Measurements from ENCODE around the gene UXS1.
"Not testable (repeated sequence)": the region's sequence is repeated elsewhere in the genome, so short reads cannot be mapped to it uniquely, and the experiment has no call there.

Gene UXS1

DNA sequence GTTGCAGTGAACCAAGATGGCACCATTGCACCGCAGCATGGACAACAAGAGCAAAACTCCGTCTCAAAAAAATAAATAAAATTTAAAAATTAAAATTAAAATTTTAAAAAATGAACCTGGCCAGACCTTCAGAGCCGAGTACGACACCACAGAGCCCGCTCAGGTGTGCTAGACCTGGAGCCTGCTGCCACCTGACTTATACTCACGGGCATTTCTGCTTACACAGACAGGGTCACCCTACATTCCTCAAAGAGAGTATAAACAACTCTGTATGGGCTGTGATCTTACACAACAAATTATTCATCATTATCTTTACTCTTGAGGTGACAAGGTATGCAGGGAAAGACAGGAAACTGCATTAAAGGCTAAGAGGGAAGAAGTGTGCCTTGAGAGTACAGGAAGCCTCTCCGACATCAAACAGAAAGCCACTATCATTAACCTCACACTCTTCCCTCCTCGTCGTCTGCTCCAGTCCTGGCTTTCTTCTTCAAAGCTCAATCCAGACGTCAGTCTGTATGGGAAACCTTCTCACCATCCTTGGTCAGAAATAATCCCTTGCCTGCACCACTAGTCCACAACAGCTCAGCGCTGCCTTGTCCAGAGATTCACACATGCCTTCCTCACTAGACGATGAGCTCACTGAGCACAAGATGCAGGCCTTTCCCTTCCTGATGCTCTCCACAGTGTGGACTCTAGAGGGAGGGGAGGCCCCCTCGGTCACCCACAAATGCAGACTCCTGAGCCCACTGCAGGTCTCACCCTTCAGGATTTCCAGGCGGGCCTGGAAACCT lies 56.2 kb downstream of the UXS1 start:
- Histone ChIP-seq H3K4me1 (ENCODE audit: control insufficient read depth, insufficient read depth, low read length) (peaks cover 10% of the 10 kb centered on the region), H3K27me3 (ENCODE audit: control insufficient read depth, insufficient read depth, low read length) (no peaks in the 10 kb centered on the region), H3K9ac (ENCODE audit: low read length) (no peak overlapping the region), H3K4me3 (ENCODE audit: low read length) (peak overlapping the region; percentile 33), H3K27ac (ENCODE audit: low read depth, low read length) (peak overlapping the region; percentile 79), H3K36me3 (ENCODE audit: control insufficient read depth, insufficient read depth, low read length) (no peaks in the 10 kb centered on the region)

GRCh38 chr2:106131192-106131591 lies 62.9 kb downstream of the UXS1 start:
- not testable (repeated sequence) for H3K4me1 ChIP-seq (ENCODE audit: control insufficient read depth, insufficient read depth, low read length); H3K9ac ChIP-seq (ENCODE audit: low read length); H3K27ac ChIP-seq (ENCODE audit: low read depth, low read length); H3K36me3 ChIP-seq (ENCODE audit: control insufficient read depth, insufficient read depth, low read length); H3K27me3 ChIP-seq (ENCODE audit: control insufficient read depth, insufficient read depth, low read length); H3K4me3 ChIP-seq (ENCODE audit: low read length)

GRCh38 chr2:106130251-106130998 lies 63.7 kb downstream of the UXS1 start:
- H3K4me1 ChIP-seq (ENCODE audit: control insufficient read depth, insufficient read depth, low read length), result peaks cover 2% of the 10 kb centered on the region
- H3K36me3 ChIP-seq (ENCODE audit: control insufficient read depth, insufficient read depth, low read length), result no peaks in the 10 kb centered on the region
- H3K9ac ChIP-seq (ENCODE audit: low read length), result no peak overlapping the region
- H3K27me3 ChIP-seq (ENCODE audit: control insufficient read depth, insufficient read depth, low read length), result no peaks in the 10 kb centered on the region
- H3K27ac ChIP-seq (ENCODE audit: low read depth, low read length), result no peak overlapping the region
- H3K4me3 ChIP-seq (ENCODE audit: low read length), result no peak overlapping the region

- H3K9ac ChIP-seq (ENCODE audit: low read length), result no peak overlapping the region
- H3K4me3 ChIP-seq (ENCODE audit: low read length), result no peak overlapping the region
- H3K4me1 ChIP-seq (ENCODE audit: control insufficient read depth, insufficient read depth, low read length), result peaks cover 2% of the 10 kb centered on the region
- no peaks in the 10 kb centered on the region for H3K36me3 ChIP-seq (ENCODE audit: control insufficient read depth, insufficient read depth, low read length)
- no peak overlapping the region for H3K27ac ChIP-seq (ENCODE audit: low read depth, low read length)
- no peaks in the 10 kb centered on the region for H3K27me3 ChIP-seq (ENCODE audit: control insufficient read depth, insufficient read depth, low read length)
These were observed 64.5 kb downstream of the UXS1 start for GRCh38 chr2:106129592-106129991.

GRCh38 chr2:106129150-106129549 lies 65.0 kb downstream of the UXS1 start:
- Histone ChIP-seq H3K36me3 (ENCODE audit: control insufficient read depth, insufficient read depth, low read length) (no peaks in the 10 kb centered on the region), H3K27me3 (ENCODE audit: control insufficient read depth, insufficient read depth, low read length) (no peaks in the 10 kb centered on the region), H3K4me3 (ENCODE audit: low read length) (no peak overlapping the region), H3K4me1 (ENCODE audit: control insufficient read depth, insufficient read depth, low read length) (peaks cover 2% of the 10 kb centered on the region), H3K27ac (ENCODE audit: low read depth, low read length) (no peak overlapping the region), H3K9ac (ENCODE audit: low read length) (no peak overlapping the region)

GRCh38 chr2:106127776-106128268 lies 66.3 kb downstream of the UXS1 start:
- H3K4me3 ChIP-seq (ENCODE audit: low read length), result no peak overlapping the region
- no peak overlapping the region for H3K27ac ChIP-seq (ENCODE audit: low read depth, low read length)
- H3K36me3 ChIP-seq (ENCODE audit: control insufficient read depth, insufficient read depth, low read length), result no peaks in the 10 kb centered on the region
- no peak overlapping the region for H3K9ac ChIP-seq (ENCODE audit: low read length)
- H3K27me3 ChIP-seq (ENCODE audit: control insufficient read depth, insufficient read depth, low read length), result no peaks in the 10 kb centered on the region
- H3K4me1 ChIP-seq (ENCODE audit: control insufficient read depth, insufficient read depth, low read length), result peaks cover 2% of the 10 kb centered on the region

- Histone ChIP-seq H3K27ac (ENCODE audit: low read depth, low read length) (no peak overlapping the region), H3K9ac (ENCODE audit: low read length) (no peak overlapping the region)
These were observed 66.8 kb downstream of the UXS1 start for GRCh38 chr2:106127282-106127771.

GRCh38 chr2:106126705-106127281 lies 67.3 kb downstream of the UXS1 start:
- H3K27ac ChIP-seq (ENCODE audit: low read depth, low read length), result peak overlapping the region; percentile 6
- no peaks in the 10 kb centered on the region for H3K36me3 ChIP-seq (ENCODE audit: control insufficient read depth, insufficient read depth, low read length)
- H3K4me1 ChIP-seq (ENCODE audit: control insufficient read depth, insufficient read depth, low read length), result peaks cover 2% of the 10 kb centered on the region
- no peaks in the 10 kb centered on the region for H3K27me3 ChIP-seq (ENCODE audit: control insufficient read depth, insufficient read depth, low read length)
- H3K9ac ChIP-seq (ENCODE audit: low read length), result no peak overlapping the region
- no peak overlapping the region for H3K4me3 ChIP-seq (ENCODE audit: low read length)

More at GRCh38 chr2:106127282-106127771, 66.8 kb downstream of the UXS1 start:
- H3K4me3 ChIP-seq (ENCODE audit: low read length), result no peak overlapping the region
- peaks cover 2% of the 10 kb centered on the region for H3K4me1 ChIP-seq (ENCODE audit: control insufficient read depth, insufficient read depth, low read length)
- H3K36me3 ChIP-seq (ENCODE audit: control insufficient read depth, insufficient read depth, low read length), result no peaks in the 10 kb centered on the region
- no peaks in the 10 kb centered on the region for H3K27me3 ChIP-seq (ENCODE audit: control insufficient read depth, insufficient read depth, low read length)

- no peaks in the 10 kb centered on the region for H3K36me3 ChIP-seq (ENCODE audit: control insufficient read depth, insufficient read depth, low read length)
- no peak overlapping the region for H3K9ac ChIP-seq (ENCODE audit: low read length)
- no peaks in the 10 kb centered on the region for H3K27me3 ChIP-seq (ENCODE audit: control insufficient read depth, insufficient read depth, low read length)
- H3K4me3 ChIP-seq (ENCODE audit: low read length), result no peak overlapping the region
- no peak overlapping the region for H3K27ac ChIP-seq (ENCODE audit: low read depth, low read length)
- peaks cover 2% of the 10 kb centered on the region for H3K4me1 ChIP-seq (ENCODE audit: control insufficient read depth, insufficient read depth, low read length)
These were observed 67.8 kb downstream of the UXS1 start for GRCh38 chr2:106126295-106126694.

DNA sequence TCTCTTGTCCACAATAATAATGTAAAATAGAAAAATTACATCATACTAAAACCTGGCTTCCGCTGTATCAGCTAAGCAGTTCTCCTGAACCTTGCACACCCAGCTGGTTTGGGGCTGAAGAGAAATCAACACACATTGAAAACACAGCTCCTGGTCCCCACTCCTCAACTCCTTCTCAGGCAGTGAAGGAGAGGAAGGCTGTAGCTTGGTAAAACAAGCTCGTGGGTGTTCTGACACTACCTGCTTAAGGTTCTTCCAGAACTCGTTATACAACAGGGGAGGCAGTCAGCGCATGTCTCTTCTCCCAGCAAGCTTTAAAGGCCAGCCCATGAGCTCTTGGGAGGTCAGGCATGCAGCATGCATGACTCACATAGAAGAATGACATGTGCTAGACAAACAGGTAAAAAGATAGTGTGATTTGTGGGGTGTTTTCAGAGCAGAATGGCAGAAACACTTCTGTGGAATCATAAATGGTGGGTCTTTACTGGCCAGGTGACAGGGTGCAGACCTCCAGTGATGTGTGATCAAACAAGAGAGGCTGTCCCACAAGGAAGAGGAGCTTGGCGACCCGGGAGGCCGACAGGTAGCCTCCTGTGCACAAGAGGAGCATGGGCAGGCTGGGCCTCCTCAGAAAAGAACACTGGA lies 69.1 kb downstream of the UXS1 start:
- H3K9ac ChIP-seq (ENCODE audit: low read length), result no peak overlapping the region
- H3K4me1 ChIP-seq (ENCODE audit: control insufficient read depth, insufficient read depth, low read length), result peaks cover 2% of the 10 kb centered on the region
- no peak overlapping the region for H3K4me3 ChIP-seq (ENCODE audit: low read length)
- H3K27me3 ChIP-seq (ENCODE audit: control insufficient read depth, insufficient read depth, low read length), result no peaks in the 10 kb centered on the region
- H3K36me3 ChIP-seq (ENCODE audit: control insufficient read depth, insufficient read depth, low read length), result no peaks in the 10 kb centered on the region
- no peak overlapping the region for H3K27ac ChIP-seq (ENCODE audit: low read depth, low read length)

- H3K27me3 ChIP-seq (ENCODE audit: control insufficient read depth, insufficient read depth, low read length), result no peaks in the 10 kb centered on the region
- no peak overlapping the region for H3K27ac ChIP-seq (ENCODE audit: low read depth, low read length)
- no peak overlapping the region for H3K4me3 ChIP-seq (ENCODE audit: low read length)
- no peaks in the 10 kb centered on the region for H3K36me3 ChIP-seq (ENCODE audit: control insufficient read depth, insufficient read depth, low read length)
- peaks cover 2% of the 10 kb centered on the region for H3K4me1 ChIP-seq (ENCODE audit: control insufficient read depth, insufficient read depth, low read length)
- no peak overlapping the region for H3K9ac ChIP-seq (ENCODE audit: low read length)
These were observed 69.9 kb downstream of the UXS1 start for GRCh38 chr2:106124106-106124756.
